ENCODE measurements around the gene TGM5.
"Not testable (repeated sequence)": the region's sequence is repeated elsewhere in the genome, so short reads cannot be mapped to it uniquely, and the experiment has no call there.

The TGM5 gene

GRCh38 chr15:43210807-43211206 is 55.9 kb downstream of the TGM5 start:
- FAIRE-seq (no peak), DNase-seq (ENCODE audit: insufficient read length) (no peak)
- no peak for TF ChIP-seq TAF1 (IDR thresholded peaks at IDR 0.05; ENCODE audit: borderline replicate concordance, low read depth, low read length)
- TF ChIP-seq POLR2AphosphoS5 (IDR thresholded peaks at IDR 0.05; ENCODE audit: low read depth, low read length): no peak
- no peak for TF ChIP-seq POLR2A (IDR thresholded peaks at IDR 0.05; ENCODE audit: low read depth, low read length)

- TF ChIP-seq POLR2AphosphoS5 (IDR thresholded peaks at IDR 0.05; ENCODE audit: low read depth, low read length) (no peak), TAF1 (IDR thresholded peaks at IDR 0.05; ENCODE audit: borderline replicate concordance, low read depth, low read length) (no peak), POLR2A (IDR thresholded peaks at IDR 0.05; ENCODE audit: low read depth, low read length) (no peak)
- no peak for FAIRE-seq
Measured at GRCh38 chr15:43210172-43210745, 56.5 kb downstream of the TGM5 start.

GRCh38 chr15:43209059-43209824 is 57.5 kb downstream of the TGM5 start:
- DNase-seq (ENCODE audit: insufficient read length) (no peak), FAIRE-seq (no peak)
- TF ChIP-seq POLR2A (IDR thresholded peaks at IDR 0.05; ENCODE audit: low read depth, low read length) (no peak), TAF1 (IDR thresholded peaks at IDR 0.05; ENCODE audit: borderline replicate concordance, low read depth, low read length) (no peak), POLR2AphosphoS5 (IDR thresholded peaks at IDR 0.05; ENCODE audit: low read depth, low read length) (no peak)

More at GRCh38 chr15:43210172-43210745, 56.5 kb downstream of the TGM5 start:
- no peak for DNase-seq (ENCODE audit: insufficient read length)

GRCh38 chr15:43208052-43209002 is 58.4 kb downstream of the TGM5 start:
- no peak for FAIRE-seq
- no peak for DNase-seq (ENCODE audit: insufficient read length)
- no peak for TF ChIP-seq TAF1 (IDR thresholded peaks at IDR 0.05; ENCODE audit: borderline replicate concordance, low read depth, low read length)

- no peak for DNase-seq (ENCODE audit: insufficient read length)
- FAIRE-seq: peak; percentile 9
- TF ChIP-seq TAF1 (IDR thresholded peaks at IDR 0.05; ENCODE audit: borderline replicate concordance, low read depth, low read length) (no peak), POLR2AphosphoS5 (IDR thresholded peaks at IDR 0.05; ENCODE audit: low read depth, low read length) (no peak), POLR2A (IDR thresholded peaks at IDR 0.05; ENCODE audit: low read depth, low read length) (no peak)
Measured at GRCh38 chr15:43207024-43207423, 59.7 kb downstream of the TGM5 start.

- TF ChIP-seq POLR2A (IDR thresholded peaks at IDR 0.05; ENCODE audit: low read depth, low read length): no peak
- TF ChIP-seq TAF1 (IDR thresholded peaks at IDR 0.05; ENCODE audit: borderline replicate concordance, low read depth, low read length): no peak
- TF ChIP-seq POLR2AphosphoS5 (IDR thresholded peaks at IDR 0.05; ENCODE audit: low read depth, low read length): no peak
- no peak for FAIRE-seq
- DNase-seq (ENCODE audit: insufficient read length): no peak
Measured at GRCh38 chr15:43206054-43206453, 60.7 kb downstream of the TGM5 start.

- FAIRE-seq: peak; percentile 83
- no peak for TF ChIP-seq TAF1 (IDR thresholded peaks at IDR 0.05; ENCODE audit: borderline replicate concordance, low read depth, low read length)
- TF ChIP-seq POLR2AphosphoS5 (IDR thresholded peaks at IDR 0.05; ENCODE audit: low read depth, low read length): no peak
- TF ChIP-seq POLR2A (IDR thresholded peaks at IDR 0.05; ENCODE audit: low read depth, low read length): no peak
Measured at GRCh38 chr15:43204016-43204901, 62.5 kb downstream of the TGM5 start.

GRCh38 chr15:43199945-43200488 is 66.7 kb downstream of the TGM5 start:
- TF ChIP-seq POLR2A (IDR thresholded peaks at IDR 0.05; ENCODE audit: low read depth, low read length): no peak
- no peak for TF ChIP-seq POLR2AphosphoS5 (IDR thresholded peaks at IDR 0.05; ENCODE audit: low read depth, low read length)
- no peak for TF ChIP-seq TAF1 (IDR thresholded peaks at IDR 0.05; ENCODE audit: borderline replicate concordance, low read depth, low read length)
- DNase-seq (ENCODE audit: insufficient read length) (no peak), FAIRE-seq (no peak)

More at GRCh38 chr15:43204016-43204901, 62.5 kb downstream of the TGM5 start:
- no peak for DNase-seq (ENCODE audit: insufficient read length)

- TF ChIP-seq TAF1 (IDR thresholded peaks at IDR 0.05; ENCODE audit: borderline replicate concordance, low read depth, low read length): no peak
- TF ChIP-seq POLR2A (IDR thresholded peaks at IDR 0.05; ENCODE audit: low read depth, low read length): no peak
- no peak for TF ChIP-seq POLR2AphosphoS5 (IDR thresholded peaks at IDR 0.05; ENCODE audit: low read depth, low read length)
- DNase-seq (ENCODE audit: insufficient read length): no peak
- FAIRE-seq: no peak
Measured at GRCh38 chr15:43198992-43199391, 67.7 kb downstream of the TGM5 start.

GRCh38 chr15:43198556-43198955 is 68.2 kb downstream of the TGM5 start:
- not testable (repeated sequence) for DNase-seq (ENCODE audit: insufficient read length); FAIRE-seq

GRCh38 chr15:43197773-43198172 is 69.0 kb downstream of the TGM5 start:
- DNase-seq (ENCODE audit: insufficient read length); FAIRE-seq: not testable (repeated sequence)
